RWPE2 (cell line): ENCODE results near the gene DESI2.

Experiments
- ATAC-seq: fragments of 200-7000 bp; cut with Tn5 transposase; 3 replicates; pipeline ENCODE4 v1.9.1; 2021; ENCODE audit warnings: low read depth
- DNase-seq: peaks from one replicate; pipeline ENCODE4 v3.0.0-alpha.2; 2020; ENCODE audit warnings: low spot score
- H3K27ac ChIP-seq: fragments of 450-650 bp; 2 replicates; pipeline ENCODE4 v1.5.1; 2017; ENCODE audit warnings: mild to moderate bottlenecking; ENCODE audit not compliant: poor library complexity, severe bottlenecking
- H3K27me3 ChIP-seq: fragments of 250-450 bp; sonication (Bioruptor Pico); 2 replicates; pipeline ENCODE4 v1.5.1; 2021; ENCODE audit warnings: mild to moderate bottlenecking, moderate library complexity; ENCODE audit not compliant: insufficient read depth, poor library complexity, severe bottlenecking
- H3K36me3 ChIP-seq: fragments of 250-450 bp; sonication (Bioruptor Pico); 2 replicates; pipeline ENCODE4 v1.5.1; 2020; ENCODE audit warnings: low read depth, mild to moderate bottlenecking, moderate library complexity
- H3K4me1 ChIP-seq: fragments of 250-450 bp; sonication (Bioruptor Pico); 2 replicates; pipeline ENCODE4 v1.5.1; 2021; ENCODE audit warnings: mild to moderate bottlenecking, moderate library complexity; ENCODE audit not compliant: insufficient read depth, poor library complexity, severe bottlenecking
- H3K4me3 ChIP-seq: fragments of 250-450 bp; sonication (Bioruptor Pico); 2 replicates; pipeline ENCODE4 v1.5.1; 2021; ENCODE audit warnings: mild to moderate bottlenecking, moderate library complexity; ENCODE audit not compliant: severe bottlenecking
- H3K9me3 ChIP-seq: fragments of 250-450 bp; sonication (Bioruptor Pico); 2 replicates; pipeline ENCODE4 v1.5.1; 2021; ENCODE audit warnings: mild to moderate bottlenecking, moderate library complexity; ENCODE audit not compliant: severe bottlenecking
- CTCF ChIP-seq: fragments of 450-650 bp; IDR thresholded peaks from one replicate; pipeline ENCODE4 v1.5.1; 2017; ENCODE audit warnings: mild to moderate bottlenecking, moderate library complexity; ENCODE audit not compliant: poor library complexity, severe bottlenecking

DESI2 gene

DNA sequence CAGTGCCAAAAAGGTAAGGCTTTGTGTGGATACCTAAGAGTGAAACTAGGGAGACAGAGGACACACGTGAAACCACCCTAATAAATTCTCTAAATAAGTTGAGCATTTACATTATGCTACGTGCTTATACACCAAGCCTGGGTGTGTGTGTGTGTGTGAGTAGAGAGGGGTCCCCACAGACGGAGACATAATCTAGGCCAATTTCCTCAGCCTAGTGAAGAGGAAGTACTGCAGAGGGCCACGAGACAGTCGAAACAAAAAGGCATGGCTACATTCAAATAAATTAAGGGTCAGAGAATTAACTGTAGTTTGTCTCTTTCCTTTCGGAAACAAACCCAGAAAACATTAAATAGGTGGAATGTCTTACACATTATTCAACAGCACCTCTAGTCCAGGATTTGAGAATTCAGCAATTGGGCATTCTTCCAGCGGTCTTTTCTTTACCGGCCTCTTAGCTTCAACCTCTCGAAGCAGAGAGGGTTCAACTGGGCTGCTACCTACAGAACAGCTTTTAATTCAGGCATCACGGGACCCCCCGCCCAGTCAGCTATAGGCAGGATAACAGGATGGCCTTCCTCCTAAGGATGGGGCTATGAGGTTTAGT, 75.0 kb downstream of the DESI2 start:
- no peak for ATAC-seq
- Histone ChIP-seq H3K9me3 (no peaks in the 10 kb centered on the region), H3K27ac (no peak overlapping the region)

DNA sequence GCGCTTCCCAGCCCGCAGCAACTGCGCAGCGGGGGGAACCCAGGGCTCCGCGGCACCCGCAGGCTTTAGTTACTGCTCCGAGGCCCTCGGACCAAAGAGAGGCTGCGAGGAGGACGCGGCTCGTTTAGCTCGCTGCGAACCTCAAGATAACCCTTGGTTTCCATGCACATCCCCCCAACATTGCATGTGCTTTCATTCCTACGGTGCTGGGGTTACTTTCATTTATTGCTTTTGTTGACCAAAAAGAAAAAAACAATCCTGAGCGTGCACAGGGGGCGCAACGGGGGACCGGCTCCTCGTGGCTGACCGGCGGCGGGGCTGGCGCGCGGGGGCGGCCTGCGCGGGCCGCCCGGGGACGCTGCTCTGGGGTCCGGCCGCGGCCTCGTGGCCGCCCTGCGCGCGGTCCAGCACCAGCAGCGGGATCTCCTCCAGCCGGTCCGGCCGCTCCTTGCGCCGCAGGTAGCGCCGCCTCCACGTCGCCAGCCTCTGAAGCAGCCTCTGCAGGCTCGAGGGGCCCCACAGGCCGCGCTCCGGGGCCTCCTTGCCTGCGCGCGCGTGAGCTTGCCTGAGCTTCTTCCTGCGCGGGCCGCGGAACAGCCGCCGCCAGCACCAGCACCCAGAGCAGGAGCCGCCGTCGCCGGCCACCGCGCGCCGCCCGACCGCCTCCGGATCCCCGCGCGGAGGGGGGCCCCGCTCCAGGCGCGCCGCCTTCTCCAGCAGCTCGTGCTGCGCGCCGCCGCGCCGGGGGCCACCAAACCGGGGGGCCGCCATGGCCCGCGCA, 77.4 kb downstream of the DESI2 start:
- DNase-seq, result no peak
- peak; percentile 63 for ATAC-seq
- no peak overlapping the region for H3K27ac ChIP-seq
- no peaks in the 10 kb centered on the region for H3K27me3 ChIP-seq
- H3K4me3 ChIP-seq, result peak overlapping the region; percentile 32
- H3K9me3 ChIP-seq, result peaks cover 6% of the 10 kb centered on the region
- H3K36me3 ChIP-seq, result no peaks in the 10 kb centered on the region
- TF ChIP-seq CTCF, result no peak
- no peaks in the 10 kb centered on the region for H3K4me1 ChIP-seq

More for the DNA sequence above, 75.0 kb downstream of the DESI2 start:
- TF ChIP-seq CTCF, result no peak
- no peak for DNase-seq
- Histone ChIP-seq H3K27me3 (no peaks in the 10 kb centered on the region), H3K4me1 (no peaks in the 10 kb centered on the region), H3K36me3 (no peaks in the 10 kb centered on the region), H3K4me3 (no peak overlapping the region)

DNA sequence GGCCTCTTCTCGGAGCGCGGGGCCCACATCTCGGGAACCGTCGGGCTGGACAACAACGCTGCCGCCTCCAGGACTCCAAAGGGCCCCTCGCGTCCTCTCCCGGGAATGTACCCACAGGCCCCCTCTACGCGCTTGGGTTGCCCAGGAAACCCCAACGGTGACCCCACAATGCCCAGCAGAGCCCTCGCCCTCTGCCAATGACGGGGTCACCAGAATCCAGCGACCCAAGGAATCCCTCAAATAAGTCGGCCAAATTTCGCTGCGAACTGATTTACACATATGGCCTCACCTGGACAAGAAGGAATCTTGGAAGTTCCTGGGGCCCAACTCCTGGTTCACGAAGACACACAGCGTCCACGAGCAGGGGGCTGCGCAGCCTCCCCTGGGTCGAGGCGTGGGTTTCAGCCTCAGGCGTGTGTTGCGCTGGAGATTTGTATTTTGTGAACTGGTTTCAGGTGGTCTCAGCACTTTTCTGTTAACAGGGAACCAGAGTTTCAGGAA, 78.1 kb downstream of the DESI2 start:
- Histone ChIP-seq H3K27ac (no peak overlapping the region), H3K9me3 (peaks cover 7% of the 10 kb centered on the region), H3K27me3 (no peaks in the 10 kb centered on the region), H3K4me1 (no peaks in the 10 kb centered on the region), H3K36me3 (no peaks in the 10 kb centered on the region), H3K4me3 (peak overlapping the region; percentile 32)
- DNase-seq (no peak), ATAC-seq (no peak)
- TF ChIP-seq CTCF, result no peak

DNA sequence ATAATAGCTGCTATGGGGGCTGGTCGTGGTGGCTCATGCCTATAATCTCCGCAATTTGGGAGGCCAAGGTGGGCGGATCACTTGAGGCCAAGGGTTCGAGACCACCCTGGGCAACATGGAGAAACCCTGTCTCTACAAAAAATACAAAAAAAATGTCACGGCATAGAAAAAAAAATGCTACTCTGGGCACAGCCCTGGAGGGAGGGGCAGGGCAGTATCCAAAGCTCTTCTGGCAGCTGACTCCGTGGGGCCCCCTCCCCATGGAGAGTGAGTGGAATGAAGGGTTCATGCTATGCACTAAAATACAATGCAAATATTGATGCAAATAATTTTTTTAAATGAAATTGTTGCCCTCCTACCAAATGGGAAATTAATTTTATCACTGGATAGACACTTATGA, 78.7 kb downstream of the DESI2 start:
- Histone ChIP-seq H3K4me1 (no peaks in the 10 kb centered on the region), H3K27me3 (no peaks in the 10 kb centered on the region), H3K4me3 (no peak overlapping the region), H3K27ac (no peak overlapping the region), H3K36me3 (no peaks in the 10 kb centered on the region), H3K9me3 (peaks cover 7% of the 10 kb centered on the region)
- TF ChIP-seq CTCF, result no peak
- ATAC-seq (no peak), DNase-seq (no peak)
